HEK293T (cell line): ENCODE measurements around the gene CNPY1.

Experiments used
- FOXM1 ChIP-seq: fragments of 450-650 bp; IDR thresholded peaks from 2 replicates; pipeline ENCODE4 v1.6.1; 2017; ENCODE audit warnings: mild to moderate bottlenecking, borderline replicate concordance
- SP1 ChIP-seq: fragments of 450-650 bp; IDR thresholded peaks from 2 replicates; pipeline ENCODE4 v1.6.1; 2017
- ZNF384 ChIP-seq: fragments of 450-650 bp; IDR thresholded peaks from 2 replicates; pipeline ENCODE4 v1.6.1; 2016

DNA sequence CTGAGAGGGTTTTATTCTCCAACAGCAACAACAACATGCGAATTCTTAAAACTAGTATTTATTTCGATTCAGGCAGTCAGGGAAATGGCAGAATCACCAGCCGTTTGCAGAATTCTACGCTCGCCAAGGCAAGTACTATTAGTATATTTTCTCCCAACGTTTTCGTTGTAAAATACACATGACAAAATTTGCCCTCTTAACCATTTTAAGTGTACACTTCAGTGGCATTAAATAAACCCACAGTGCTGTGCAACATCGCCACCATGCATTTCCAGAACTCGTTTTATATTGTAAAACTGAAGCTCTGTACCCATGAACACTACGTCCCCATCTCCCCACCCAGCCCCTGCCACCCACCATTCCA lies 77.6 kb downstream of the CNPY1 start:
- TF ChIP-seq SP1, result no peak
- no peak for TF ChIP-seq FOXM1
- TF ChIP-seq ZNF384, result no peak
